ENCODE results near the gene TRMT10A. TPM values are rescaled to one million over a fixed set of nuclear protein-coding genes. Genes with fewer than 3 reads are reported as not detected.
"Not testable (repeated sequence)": the region's sequence is repeated elsewhere in the genome, so short reads cannot be mapped to it uniquely, and the experiment has no call there.

TRMT10A gene
- total and polyA plus RNA-seq, 2 experiments from 2014 or later, result 4.7 to 5.3 TPM

- no peak for ATAC-seq
- H3K4me3 Mint-ChIP-seq, result no peak overlapping the region
- Histone ChIP-seq H3K4me3 (no peak overlapping the region), H3K79me2 (replicated peaks; ENCODE audit: insufficient read depth) (no peaks in the 10 kb centered on the region), H3K4me2 (no peak overlapping the region), H3F3A (replicated peaks; ENCODE audit: low read depth) (no peaks in the 10 kb centered on the region), H2AFZ (no peak overlapping the region), H3K27ac (ENCODE audit: low read depth) (no peak overlapping the region), H3K27me3 (ENCODE audit: insufficient read depth) (no peaks in the 10 kb centered on the region), H4K20me1 (replicated peaks; ENCODE audit: insufficient read depth) (no peaks in the 10 kb centered on the region), H3K9me2 (ENCODE audit: insufficient read depth) (no peaks in the 10 kb centered on the region), H3K4me1 (ENCODE audit: insufficient read depth) (no peaks in the 10 kb centered on the region), H3K36me3 (ENCODE audit: insufficient read depth) (no peaks in the 10 kb centered on the region)
- peaks cover 3% of the 10 kb centered on the region for H3K27me3 Mint-ChIP-seq (ENCODE audit: insufficient read depth, low read depth, poor library complexity)
- H3K36me3 Mint-ChIP-seq (ENCODE audit: low read depth), result no peaks in the 10 kb centered on the region
- H3K9me3 Mint-ChIP-seq, result peaks cover 3% of the 10 kb centered on the region; the same call in 1 of the 3 replicates
- H3K27ac Mint-ChIP-seq, result no peak overlapping the region
- TF ChIP-seq EZH2 (IDR thresholded peaks at IDR 0.05; ENCODE audit: low read depth, unreplicated experiment) (no peak), JUNB (IDR thresholded peaks at IDR 0.05; ENCODE audit: unreplicated experiment) (no peak), ZNF114 (CRISPR knock-in tag; IDR thresholded peaks at IDR 0.05) (no peak)
- no peak for DNase-seq (ENCODE audit: low spot score)
- peaks cover 3% of the 10 kb centered on the region; the same call in 2 of the 3 replicates for H3K4me1 Mint-ChIP-seq
Observed at GRCh38 chr4:99537674-99538073, 26.2 kb downstream of the TRMT10A start.

- Histone ChIP-seq H3K4me2 (no peak overlapping the region), H3F3A (replicated peaks; ENCODE audit: low read depth) (no peaks in the 10 kb centered on the region), H3K9me2 (ENCODE audit: insufficient read depth) (no peaks in the 10 kb centered on the region), H3K27ac (ENCODE audit: low read depth) (no peak overlapping the region), H3K79me2 (replicated peaks; ENCODE audit: insufficient read depth) (no peaks in the 10 kb centered on the region), H3K36me3 (ENCODE audit: insufficient read depth) (no peaks in the 10 kb centered on the region), H3K4me3 (no peak overlapping the region), H4K20me1 (replicated peaks; ENCODE audit: insufficient read depth) (no peaks in the 10 kb centered on the region), H3K27me3 (ENCODE audit: insufficient read depth) (no peaks in the 10 kb centered on the region), H3K4me1 (ENCODE audit: insufficient read depth) (no peaks in the 10 kb centered on the region), H2AFZ (no peak overlapping the region)
- ATAC-seq, result no peak
- Mint-ChIP-seq H3K4me3 (no peak overlapping the region), H3K9me3 (peaks cover 3% of the 10 kb centered on the region; the same call in 1 of the 3 replicates), H3K27ac (no peak overlapping the region), H3K27me3 (ENCODE audit: insufficient read depth, low read depth, poor library complexity) (peaks cover 3% of the 10 kb centered on the region), H3K36me3 (ENCODE audit: low read depth) (no peaks in the 10 kb centered on the region), H3K4me1 (peaks cover 3% of the 10 kb centered on the region; the same call in 2 of the 3 replicates)
- no peak for DNase-seq (ENCODE audit: low spot score)
- no peak for TF ChIP-seq EZH2 (IDR thresholded peaks at IDR 0.05; ENCODE audit: low read depth, unreplicated experiment)
Observed at GRCh38 chr4:99536848-99537247, 27.0 kb downstream of the TRMT10A start.

- Histone ChIP-seq H3K36me3 (ENCODE audit: insufficient read depth) (no peaks in the 10 kb centered on the region), H3K4me3 (no peak overlapping the region), H3K4me1 (ENCODE audit: insufficient read depth) (no peaks in the 10 kb centered on the region), H3K79me2 (replicated peaks; ENCODE audit: insufficient read depth) (no peaks in the 10 kb centered on the region), H3K9me2 (ENCODE audit: insufficient read depth) (no peaks in the 10 kb centered on the region), H3K27ac (ENCODE audit: low read depth) (no peak overlapping the region), H3K27me3 (ENCODE audit: insufficient read depth) (no peaks in the 10 kb centered on the region), H4K20me1 (replicated peaks; ENCODE audit: insufficient read depth) (no peaks in the 10 kb centered on the region), H2AFZ (no peak overlapping the region), H3F3A (replicated peaks; ENCODE audit: low read depth) (no peaks in the 10 kb centered on the region), H3K4me2 (no peak overlapping the region)
- H3K27me3 Mint-ChIP-seq (ENCODE audit: insufficient read depth, low read depth, poor library complexity), result peaks cover 3% of the 10 kb centered on the region
- peaks cover 3% of the 10 kb centered on the region; the same call in 2 of the 3 replicates for H3K4me1 Mint-ChIP-seq
- ATAC-seq (no peak), DNase-seq (ENCODE audit: low spot score) (no peak)
- H3K36me3 Mint-ChIP-seq (ENCODE audit: low read depth), result no peaks in the 10 kb centered on the region
- no peak overlapping the region for H3K4me3 Mint-ChIP-seq
- no peak overlapping the region for H3K27ac Mint-ChIP-seq
- no peak for TF ChIP-seq NANOG (IDR thresholded peaks at IDR 0.05; ENCODE audit: borderline replicate concordance)
- no peak for TF ChIP-seq REST (IDR thresholded peaks at IDR 0.05; ENCODE audit: unreplicated experiment)
- TF ChIP-seq CTCF (conservative IDR thresholded peaks at IDR 0.05; ENCODE audit: low read depth in 2 of 2), result no peak
- TF ChIP-seq POLR2AphosphoS5 (IDR thresholded peaks at IDR 0.05; ENCODE audit: low read depth), result no peak
- no peak for TF ChIP-seq ZNF114 (CRISPR knock-in tag; IDR thresholded peaks at IDR 0.05)
- TF ChIP-seq ETS1 (IDR thresholded peaks at IDR 0.05), result no peak
- no peak for TF ChIP-seq STAT1 (IDR thresholded peaks at IDR 0.05; ENCODE audit: unreplicated experiment)
- peaks cover 3% of the 10 kb centered on the region; the same call in 1 of the 3 replicates for H3K9me3 Mint-ChIP-seq
Observed at GRCh38 chr4:99536271-99536670, 27.6 kb downstream of the TRMT10A start.

- H3K9me3 Mint-ChIP-seq; H3K4me3 Mint-ChIP-seq; H3K27me3 ChIP-seq (ENCODE audit: insufficient read depth); H2AFZ ChIP-seq; H3K36me3 ChIP-seq (ENCODE audit: insufficient read depth); H3K79me2 ChIP-seq (replicated peaks; ENCODE audit: insufficient read depth); H3K4me3 ChIP-seq; H3K4me2 ChIP-seq; H3K27ac ChIP-seq (ENCODE audit: low read depth); H3K4me1 Mint-ChIP-seq; H3K9me2 ChIP-seq (ENCODE audit: insufficient read depth); H4K20me1 ChIP-seq (replicated peaks; ENCODE audit: insufficient read depth); H3K36me3 Mint-ChIP-seq (ENCODE audit: low read depth); H3K27ac Mint-ChIP-seq; H3K4me1 ChIP-seq (ENCODE audit: insufficient read depth); DNase-seq (ENCODE audit: low spot score); H3F3A ChIP-seq (replicated peaks; ENCODE audit: low read depth); H3K27me3 Mint-ChIP-seq (ENCODE audit: insufficient read depth, low read depth, poor library complexity); ATAC-seq: not testable (repeated sequence)
Observed at GRCh38 chr4:99534699-99535098, 29.1 kb downstream of the TRMT10A start.

Data from GM23338 (cell line).